ENCODE measurements around the gene XRCC3.

GRCh38 chr14:103719751-103720150 is 4.5 kb upstream of the XRCC3 start:
- TF ChIP-seq CTCF (IDR thresholded peaks at IDR 0.05; ENCODE audit: control extremely low read depth in 1 of 3, insufficient read depth in 1 of 3, low read depth in 1 of 3, low read length in 3 of 3) (no peak), POLR2AphosphoS5 (IDR thresholded peaks at IDR 0.05; ENCODE audit: low read depth, low read length) (no peak), ATF2 (IDR thresholded peaks at IDR 0.05; ENCODE audit: low read length) (no peak), JUN (IDR thresholded peaks at IDR 0.05; ENCODE audit: low read depth, low read length) (no peak)

All from H1 (cell line).